CD4-positive, alpha-beta T cell (primary cell): ENCODE measurements around the gene MAPK14. TPM values are rescaled to one million over a fixed set of nuclear protein-coding genes. Genes with fewer than 3 reads are reported as not detected.
A peak's percentile ranks its signal among the peaks of the same experiment; 100 is the strongest.

Experiments
- ATAC-seq: fragments of 200-7000 bp; cut with Tn5 transposase; one replicate; pipeline ENCODE4 v1.10.0; 2022; ENCODE audit warnings: mild to moderate bottlenecking; ENCODE audit not compliant: poor library complexity
- CTCF ChIA-PET: fragments of 350-600 bp; sonication (Branson Sonifier 250); formaldehyde crosslinking; loops from one replicate; lab custom pipeline; 2021; ENCODE audit warnings: antibody characterized with exemption, inconsistent platforms; lab: Charles Lee
- POLR2A ChIA-PET: fragments of 350-600 bp; sonication (Branson Sonifier 250); formaldehyde crosslinking; loops from one replicate; lab custom pipeline; 2021; ENCODE audit warnings: antibody characterized with exemption, inconsistent platforms; lab: Charles Lee
- DNase-seq, 14 experiments: peaks; one replicate each; pipeline ENCODE4 v3.0.0-alpha.2; 2013 to 2020; ENCODE audit warnings: mixed read lengths in 2 of 14
- H3K27ac ChIP-seq, 2 donors: one replicate each; pipeline versions ENCODE4 v1.5.1 to v1.7.0; 2013; ENCODE audit warnings: low read length in 2 of 2, low read depth in 1 of 2, mild to moderate bottlenecking in 1 of 2
- H3K27me3 ChIP-seq, 2 experiments: 1 replicate in 1 of 2; 2 replicates in 1 of 2; pipeline versions ENCODE4 v1.6.1 to v1.7.0; 2013; ENCODE audit warnings: low read length in 2 of 2, control low read depth in 1 of 2, mild to moderate bottlenecking in 1 of 2, moderate library complexity in 1 of 2; ENCODE audit not compliant: insufficient read depth in 2 of 2, control insufficient read depth in 1 of 2
- H3K36me3 ChIP-seq: one replicate; pipeline ENCODE4 v1.6.1; 2013; ENCODE audit warnings: low read length, control low read depth; ENCODE audit not compliant: insufficient read depth
- H3K4me1 ChIP-seq: one replicate; pipeline ENCODE4 v1.6.1; 2013; ENCODE audit warnings: low read length, control low read depth; ENCODE audit not compliant: insufficient read depth
- H3K4me3 ChIP-seq: one replicate; pipeline ENCODE4 v1.5.1; 2013; ENCODE audit warnings: mild to moderate bottlenecking, low read length, moderate library complexity
- H3K9me3 ChIP-seq, 2 experiments: 1 replicate in 1 of 2; 2 replicates in 1 of 2; pipeline versions ENCODE4 v1.6.1 to v1.7.0; 2013; ENCODE audit warnings: low read length in 2 of 2, mild to moderate bottlenecking in 2 of 2, control low read depth in 1 of 2, moderate library complexity in 1 of 2; ENCODE audit not compliant: control insufficient read depth in 1 of 2, insufficient read depth in 1 of 2
- H3K27ac Mint-ChIP-seq: one replicate; pipeline ENCODE4 v1.8.0; 2020; ENCODE audit warnings: mixed read lengths
- H3K27me3 Mint-ChIP-seq: one replicate; pipeline ENCODE4 v1.8.0; 2021; ENCODE audit warnings: mixed read lengths
- H3K36me3 Mint-ChIP-seq: one replicate; pipeline ENCODE4 v1.8.0; 2021; ENCODE audit warnings: low read depth, mixed read lengths
- H3K4me1 Mint-ChIP-seq: one replicate; pipeline ENCODE4 v1.8.0; 2021; ENCODE audit warnings: low read depth, mixed read lengths
- H3K4me3 Mint-ChIP-seq: one replicate; pipeline ENCODE4 v1.8.0; 2020; ENCODE audit warnings: mild to moderate bottlenecking, mixed read lengths
- H3K9me3 Mint-ChIP-seq: one replicate; pipeline ENCODE4 v1.8.0; 2020; ENCODE audit warnings: mixed read lengths
- intact Hi-C, 2 experiments: fragments of 100-400 bp; cut with DNase I in 1 of 2; cut with micrococcal nuclease in 1 of 2; formaldehyde crosslinking; loops; one replicate each; pipeline versions ENCODE4 v1.15.1 to v1.9.0; 2023 to 2025; cut with DNase I, micrococcal nuclease
- total RNA-seq, 174 experiments: library from RNA in 2 of 174; stranded (reverse) in 2 of 174; gene quantifications; one replicate each; pipeline ENCODE4 v1.2.3 and lab custom pipeline; 2021 to 2026
- TF ChIP-seq, protein P1 (sequence below): fragments of 200-600 bp; IDR thresholded peaks from one replicate; pipeline ENCODE4 v1.8.0; 2022; ENCODE audit warnings: antibody characterized with exemption, mild to moderate bottlenecking

MAPK14 gene
- total RNA-seq, 2 experiments from 2014 or later, result 42.6 to 42.8 TPM

DNA sequence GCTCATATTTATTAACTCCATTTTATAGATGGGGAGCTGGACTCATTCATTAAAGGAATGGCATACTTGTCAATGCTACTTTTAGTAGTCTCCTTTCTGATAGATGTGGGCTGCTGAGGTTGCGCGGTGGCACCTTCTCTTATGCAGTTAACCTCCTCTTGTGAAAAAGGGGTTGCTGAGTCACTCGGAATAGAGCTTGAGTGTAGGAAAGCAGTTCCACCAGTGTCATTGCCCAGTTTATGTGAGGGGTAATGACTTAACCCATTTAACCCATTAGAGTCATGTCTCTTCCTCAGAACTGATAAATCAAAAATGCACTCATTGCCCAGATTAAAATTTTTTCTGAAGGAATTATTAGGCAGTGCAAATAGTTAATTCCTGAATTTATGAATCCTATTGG lies 6.3 kb downstream of the MAPK14 start:
- H3K9me3 ChIP-seq, result no peaks in the 10 kb centered on the region
- peak overlapping the region; percentile 37 for H3K27ac Mint-ChIP-seq
- no peaks in the 10 kb centered on the region for H3K27me3 Mint-ChIP-seq
- no peaks in the 10 kb centered on the region for H3K9me3 Mint-ChIP-seq
- H3K4me1 Mint-ChIP-seq, result peaks cover 83% of the 10 kb centered on the region
- POLR2A ChIA-PET, result no interaction called here
- H3K4me3 ChIP-seq, result no peak overlapping the region
- no peaks in the 10 kb centered on the region for H3K27me3 ChIP-seq
- H3K36me3 Mint-ChIP-seq, result peaks cover 26% of the 10 kb centered on the region
- peaks cover 54% of the 10 kb centered on the region for H3K4me1 ChIP-seq
- DNase-seq (peak in 8 of 14 experiments; percentile 7 to 45 (median 13)), ATAC-seq (peak; percentile 65)
- H3K36me3 ChIP-seq, result no peaks in the 10 kb centered on the region
- H3K4me3 Mint-ChIP-seq, result peak overlapping the region; percentile 60
- CTCF ChIA-PET, result interaction anchor here (1.5 to 2.0 kb wide), 2 partner anchors 62 to 268 kb away, joined by 4 to 9 read pairs; no protein-coding TSS in a partner anchor
- intact Hi-C loops, result loop anchor here in 1 of 2 experiments (5.0 kb wide), 1 partner anchor 33 kb away; no protein-coding TSS in a partner anchor
- TF ChIP-seq, protein P1, sequence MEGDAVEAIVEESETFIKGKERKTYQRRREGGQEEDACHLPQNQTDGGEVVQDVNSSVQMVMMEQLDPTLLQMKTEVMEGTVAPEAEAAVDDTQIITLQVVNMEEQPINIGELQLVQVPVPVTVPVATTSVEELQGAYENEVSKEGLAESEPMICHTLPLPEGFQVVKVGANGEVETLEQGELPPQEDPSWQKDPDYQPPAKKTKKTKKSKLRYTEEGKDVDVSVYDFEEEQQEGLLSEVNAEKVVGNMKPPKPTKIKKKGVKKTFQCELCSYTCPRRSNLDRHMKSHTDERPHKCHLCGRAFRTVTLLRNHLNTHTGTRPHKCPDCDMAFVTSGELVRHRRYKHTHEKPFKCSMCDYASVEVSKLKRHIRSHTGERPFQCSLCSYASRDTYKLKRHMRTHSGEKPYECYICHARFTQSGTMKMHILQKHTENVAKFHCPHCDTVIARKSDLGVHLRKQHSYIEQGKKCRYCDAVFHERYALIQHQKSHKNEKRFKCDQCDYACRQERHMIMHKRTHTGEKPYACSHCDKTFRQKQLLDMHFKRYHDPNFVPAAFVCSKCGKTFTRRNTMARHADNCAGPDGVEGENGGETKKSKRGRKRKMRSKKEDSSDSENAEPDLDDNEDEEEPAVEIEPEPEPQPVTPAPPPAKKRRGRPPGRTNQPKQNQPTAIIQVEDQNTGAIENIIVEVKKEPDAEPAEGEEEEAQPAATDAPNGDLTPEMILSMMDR, result no peak
- H3K27ac ChIP-seq, result no peak overlapping the region

DNA sequence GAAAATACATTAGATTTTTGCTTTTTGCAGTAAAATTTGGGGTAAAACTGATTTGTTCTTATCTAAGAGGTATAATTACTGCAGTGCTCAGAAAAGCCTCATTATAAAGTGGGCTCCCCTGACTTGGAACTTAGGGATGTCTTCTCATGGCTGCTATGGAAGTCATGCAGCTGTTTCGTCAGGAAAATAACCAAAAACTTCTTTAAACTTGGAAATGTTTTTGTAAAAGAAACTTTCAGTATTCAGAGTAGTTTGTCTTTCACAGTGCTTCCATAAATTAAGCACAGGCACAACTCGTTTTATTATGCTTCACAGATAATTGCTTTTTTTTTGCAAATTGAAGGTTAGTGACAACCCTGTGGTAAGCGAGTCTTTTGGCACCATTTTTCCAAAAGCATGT lies 6.8 kb downstream of the MAPK14 start:
- H3K36me3 Mint-ChIP-seq, result peaks cover 24% of the 10 kb centered on the region
- no peak overlapping the region for H3K4me3 ChIP-seq
- no peaks in the 10 kb centered on the region for H3K9me3 ChIP-seq
- ChIA-PET CTCF (interaction anchor here (1.5 kb wide), 1 partner anchor 268 kb away, joined by 4 read pairs; no protein-coding TSS in a partner anchor), POLR2A (no interaction called here)
- H3K27me3 ChIP-seq, result no peaks in the 10 kb centered on the region
- H3K27ac ChIP-seq, result no peak overlapping the region
- peak overlapping the region; percentile 37 for H3K27ac Mint-ChIP-seq
- peaks cover 83% of the 10 kb centered on the region for H3K4me1 Mint-ChIP-seq
- H3K4me3 Mint-ChIP-seq, result peak overlapping the region; percentile 60
- intact Hi-C loops, result loop anchor here in 1 of 2 experiments (5.0 kb wide), 1 partner anchor 33 kb away; no protein-coding TSS in a partner anchor
- H3K27me3 Mint-ChIP-seq, result no peaks in the 10 kb centered on the region
- TF ChIP-seq, protein P1, result no peak
- peaks cover 54% of the 10 kb centered on the region for H3K4me1 ChIP-seq
- no peaks in the 10 kb centered on the region for H3K36me3 ChIP-seq
- no peaks in the 10 kb centered on the region for H3K9me3 Mint-ChIP-seq
- DNase-seq, result no peak
- ATAC-seq, result no peak

DNA sequence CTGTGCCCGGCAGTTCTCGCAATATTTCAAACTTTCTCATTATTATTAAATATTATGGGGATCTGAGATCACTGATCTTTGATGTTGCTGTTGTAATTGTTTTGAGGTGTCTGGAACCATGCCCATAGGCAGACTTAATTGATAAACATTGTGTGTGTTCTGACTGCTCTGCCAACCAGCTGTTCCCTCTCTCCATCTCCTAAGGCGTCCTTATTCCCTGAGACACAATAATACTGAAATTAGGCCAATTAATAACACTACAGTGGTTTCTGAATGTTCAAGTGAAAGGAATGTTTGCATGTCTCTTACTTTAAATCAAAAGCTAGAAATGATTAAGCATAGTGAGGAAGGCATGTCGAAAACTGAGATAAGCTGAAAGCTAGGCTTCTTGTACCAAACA lies 7.6 kb downstream of the MAPK14 start:
- Histone ChIP-seq H3K4me1 (peaks cover 50% of the 10 kb centered on the region), H3K4me3 (no peak overlapping the region), H3K36me3 (no peaks in the 10 kb centered on the region), H3K27me3 (no peaks in the 10 kb centered on the region), H3K9me3 (no peaks in the 10 kb centered on the region), H3K27ac (no peak overlapping the region)
- peaks cover 24% of the 10 kb centered on the region for H3K36me3 Mint-ChIP-seq
- no peaks in the 10 kb centered on the region for H3K9me3 Mint-ChIP-seq
- ChIA-PET CTCF (interaction anchor here (0.6 to 1.5 kb wide), 3 partner anchors 60 to 267 kb away, joined by 3 to 5 read pairs (median 4); no protein-coding TSS in a partner anchor), POLR2A (interaction anchor here (0.5 kb wide), 1 partner anchor 23 kb away, joined by 4 read pairs; no protein-coding TSS in a partner anchor)
- DNase-seq (no peak), ATAC-seq (no peak)
- intact Hi-C loops, result no loop called here
- no peak overlapping the region for H3K4me3 Mint-ChIP-seq
- peaks cover 81% of the 10 kb centered on the region for H3K4me1 Mint-ChIP-seq
- no peaks in the 10 kb centered on the region for H3K27me3 Mint-ChIP-seq
- H3K27ac Mint-ChIP-seq, result no peak overlapping the region
- TF ChIP-seq, protein P1, result no peak
